ENCODE measurements around the gene TMEM222.
"Not testable (repeated sequence)": the region's sequence is repeated elsewhere in the genome, so short reads cannot be mapped to it uniquely, and the experiment has no call there.

The TMEM222 gene

GRCh38 chr1:27321813-27322568, at the start of gene TMEM222:
Gene TMEM222 (plus strand): TSS chr1:27322163. CDS start chr1:27322198, 35 bp downstream.
- peak; percentile 98 for DNase-seq (ENCODE audit: low read depth)
- TF ChIP-seq CTCF (IDR thresholded peaks at IDR 0.05; ENCODE audit: insufficient read depth, low read depth, low read length, missing control alignments) = no peak
- H3K4me3 ChIP-seq (ENCODE audit: low read depth, low read length) = peak within 1 kb of the TSS; percentile 69

DNA sequence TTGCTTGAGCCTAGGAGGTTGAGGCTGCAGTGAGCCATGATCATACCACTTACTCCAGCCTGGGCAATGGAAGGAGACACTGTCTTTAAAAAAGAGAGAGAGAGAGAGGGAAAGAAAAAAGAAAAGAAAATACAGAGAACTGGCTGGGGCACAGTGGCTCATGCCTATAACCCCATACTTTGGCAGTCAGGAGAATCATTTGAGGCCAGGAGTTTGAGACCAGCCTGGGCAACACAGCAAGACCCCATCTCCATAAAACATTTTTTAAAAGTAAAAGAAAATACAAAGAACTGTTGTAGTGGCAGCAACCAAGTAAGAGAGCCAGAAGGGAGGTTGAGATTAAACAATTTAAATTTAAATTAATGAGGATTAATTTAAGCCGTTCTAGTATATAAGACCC, 47.8 kb upstream of the TMEM222 start:
- no peak for TF ChIP-seq CTCF (IDR thresholded peaks at IDR 0.05; ENCODE audit: insufficient read depth, low read depth, low read length, missing control alignments)
- DNase-seq (ENCODE audit: low read depth) = no peak
- H3K4me3 ChIP-seq (ENCODE audit: low read depth, low read length) = no peak overlapping the region

GRCh38 chr1:27275696-27276095, 46.3 kb upstream of the TMEM222 start:
- no peak overlapping the region for H3K4me3 ChIP-seq (ENCODE audit: low read depth, low read length)
- no peak for DNase-seq (ENCODE audit: low read depth)
- no peak for TF ChIP-seq CTCF (IDR thresholded peaks at IDR 0.05; ENCODE audit: insufficient read depth, low read depth, low read length, missing control alignments)

- TF ChIP-seq CTCF (IDR thresholded peaks at IDR 0.05; ENCODE audit: insufficient read depth, low read depth, low read length, missing control alignments) = peak; percentile 72
- H3K4me3 ChIP-seq (ENCODE audit: low read depth, low read length) = no peak overlapping the region
- peak; percentile 89 for DNase-seq (ENCODE audit: low read depth)
Observed at GRCh38 chr1:27284425-27285273, 37.3 kb upstream of the TMEM222 start.

- H3K4me3 ChIP-seq (ENCODE audit: low read depth, low read length) = no peak overlapping the region
- no peak for TF ChIP-seq CTCF (IDR thresholded peaks at IDR 0.05; ENCODE audit: insufficient read depth, low read depth, low read length, missing control alignments)
Observed at GRCh38 chr1:27285274-27285660, 36.7 kb upstream of the TMEM222 start.

DNA sequence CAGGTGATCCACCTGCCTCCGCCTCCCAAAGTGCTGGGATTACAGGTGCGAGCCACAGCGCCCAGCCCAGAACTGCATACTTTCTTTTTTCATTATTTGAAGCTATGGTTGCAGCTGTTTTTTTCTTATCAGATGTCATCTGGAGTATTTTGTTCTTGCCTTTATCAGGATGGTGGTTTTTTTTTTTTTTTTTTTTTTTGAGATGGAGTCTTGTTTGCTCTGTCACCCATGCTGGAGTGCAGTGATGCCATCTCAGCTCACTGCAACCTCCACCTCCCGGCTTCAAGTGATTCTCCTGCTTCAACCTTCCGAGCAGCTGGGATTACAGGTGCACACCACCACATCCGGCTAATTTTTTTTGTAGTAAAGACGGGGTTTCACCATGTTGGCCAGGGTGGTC, 36.1 kb upstream of the TMEM222 start:
- DNase-seq (ENCODE audit: low read depth); H3K4me3 ChIP-seq (ENCODE audit: low read depth, low read length): not testable (repeated sequence)

More at GRCh38 chr1:27285274-27285660, 36.7 kb upstream of the TMEM222 start:
- DNase-seq (ENCODE audit: low read depth) = no peak

DNA sequence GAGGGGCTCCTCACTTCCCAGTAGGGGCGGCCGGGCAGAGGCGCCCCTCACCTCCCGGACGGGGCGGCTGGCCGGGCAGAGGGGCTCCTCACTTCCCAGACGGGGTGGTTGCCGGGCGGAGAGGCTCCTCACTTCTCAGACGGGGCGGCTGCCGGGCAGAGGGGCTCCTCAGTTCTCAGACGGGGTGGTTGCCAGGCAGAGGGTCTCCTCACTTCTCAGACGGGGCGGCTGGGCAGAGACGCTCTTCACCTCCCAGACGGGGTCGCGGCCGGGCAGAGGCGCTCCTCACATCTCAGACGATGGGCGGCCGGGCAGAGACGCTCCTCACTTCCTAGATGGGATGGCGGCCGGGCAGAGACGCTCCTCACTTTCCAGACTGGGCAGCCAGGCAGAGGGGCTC, 32.8 kb upstream of the TMEM222 start:
- DNase-seq (ENCODE audit: low read depth); H3K4me3 ChIP-seq (ENCODE audit: low read depth, low read length): not testable (repeated sequence)

All from GM12865 (cell line).